SU-DHL-6 (cell line): Measurements from ENCODE around the gene CCDC122.

Source experiments
- H2AFZ ChIP-seq: fragments of 200-600 bp; sonication (generic); 2 replicates; pipeline ENCODE4 v1.6.1; 2014; ENCODE audit warnings: low read depth, mild to moderate bottlenecking, moderate library complexity, mixed read lengths, antibody characterized with exemption, low read length; ENCODE audit not compliant: severe bottlenecking
- H3F3A ChIP-seq: fragments of 200-600 bp; shearing (Covaris generic); 2 replicates; pipeline ENCODE4 v1.6.0; 2016; ENCODE audit warnings: antibody characterized with exemption, mild to moderate bottlenecking; ENCODE audit not compliant: insufficient read depth
- H3K27ac ChIP-seq: fragments of 200-600 bp; sonication (generic); 2 replicates; pipeline ENCODE4 v1.5.1; 2016; ENCODE audit warnings: low read depth, mild to moderate bottlenecking, low read length, moderate library complexity, mixed read lengths
- H3K27me3 ChIP-seq: fragments of 200-600 bp; sonication (generic), shearing (Covaris generic); 2 replicates; pipeline ENCODE4 v1.6.0; 2014; ENCODE audit warnings: mild to moderate bottlenecking, low read length
- H3K36me3 ChIP-seq: fragments of 200-600 bp; sonication (generic); 2 replicates; pipeline ENCODE4 v1.6.1; 2014; ENCODE audit warnings: mild to moderate bottlenecking, low read length, mixed read lengths
- H3K4me2 ChIP-seq: fragments of 300-600, 200-600 bp; shearing (Covaris generic), sonication (generic); 2 replicates; pipeline ENCODE4 v1.6.0; 2014; ENCODE audit warnings: low read length, low read depth, mild to moderate bottlenecking; ENCODE audit not compliant: poor library complexity, severe bottlenecking
- H3K4me3 ChIP-seq: fragments of 200-600 bp; sonication (generic); 2 replicates; pipeline ENCODE4 v1.5.1; 2014; ENCODE audit warnings: antibody characterized with exemption, low read length, mild to moderate bottlenecking, mixed read lengths; ENCODE audit not compliant: insufficient read depth, poor library complexity, severe bottlenecking
- H3K79me2 ChIP-seq: fragments of 200-600 bp; sonication (generic); 2 replicates; pipeline ENCODE4 v1.6.1; 2014; ENCODE audit warnings: mild to moderate bottlenecking, low read length, moderate library complexity; ENCODE audit not compliant: insufficient read depth
- H3K9ac ChIP-seq: fragments of 200-600 bp; sonication (generic); 2 replicates; pipeline ENCODE4 v1.7.0; 2014; ENCODE audit warnings: mild to moderate bottlenecking, low read length
- H3K9me2 ChIP-seq: fragments of 200-600 bp; sonication (generic); replicated peaks from 2 replicates; pipeline ENCODE4 v1.6.1; 2014; ENCODE audit warnings: low read length; ENCODE audit not compliant: insufficient read depth
- H3K9me3 ChIP-seq: fragments of 200-600 bp; sonication (generic); 2 replicates; pipeline ENCODE4 v1.6.1; 2014; ENCODE audit warnings: low read length, mixed read lengths; ENCODE audit not compliant: insufficient read depth
- H4K20me1 ChIP-seq: fragments of 200-600 bp; sonication (generic); 2 replicates; pipeline ENCODE4 v1.6.1; 2014; ENCODE audit warnings: low read depth, mild to moderate bottlenecking, antibody characterized with exemption, low read length, moderate library complexity, mixed read lengths
- CTCF ChIP-seq: fragments of 200-600 bp; sonication (generic); IDR thresholded peaks from one replicate; pipeline ENCODE4 v1.5.1; 2017; ENCODE audit warnings: antibody characterized with exemption, mild to moderate bottlenecking, low read length, moderate library complexity; ENCODE audit not compliant: insufficient read depth, poor library complexity, severe bottlenecking
- EZH2phosphoT487 ChIP-seq: fragments of 200-600 bp; sonication (generic), shearing (Covaris generic); conservative IDR thresholded peaks from 2 replicates; pipeline ENCODE4 v1.6.1; 2018; ENCODE audit warnings: mild to moderate bottlenecking, antibody characterized with exemption, low read length, moderate library complexity, mixed read lengths

The CCDC122 gene

GRCh38 chr13:43794416-43794815 lies 85.1 kb downstream of the CCDC122 start:
- no peak overlapping the region for H2AFZ ChIP-seq
- H3K27ac ChIP-seq, result no peak overlapping the region
- H4K20me1 ChIP-seq, result no peaks in the 10 kb centered on the region
- H3K9me2 ChIP-seq, result no peaks in the 10 kb centered on the region
- H3F3A ChIP-seq, result no peaks in the 10 kb centered on the region
- H3K4me3 ChIP-seq, result no peak overlapping the region
- H3K36me3 ChIP-seq, result no peaks in the 10 kb centered on the region
- H3K79me2 ChIP-seq, result no peaks in the 10 kb centered on the region
- H3K9me3 ChIP-seq, result no peaks in the 10 kb centered on the region
- H3K9ac ChIP-seq, result no peak overlapping the region
- H3K4me2 ChIP-seq, result no peak overlapping the region
- TF ChIP-seq EZH2phosphoT487, result no peak
- TF ChIP-seq CTCF, result no peak
- H3K27me3 ChIP-seq, result no peaks in the 10 kb centered on the region

- H3K9me2 ChIP-seq, result no peaks in the 10 kb centered on the region
- H2AFZ ChIP-seq, result no peak overlapping the region
- no peaks in the 10 kb centered on the region for H4K20me1 ChIP-seq
- no peaks in the 10 kb centered on the region for H3K79me2 ChIP-seq
- no peaks in the 10 kb centered on the region for H3K27me3 ChIP-seq
- no peaks in the 10 kb centered on the region for H3K36me3 ChIP-seq
- H3K9ac ChIP-seq, result no peak overlapping the region
- H3K9me3 ChIP-seq, result no peaks in the 10 kb centered on the region
- no peak overlapping the region for H3K4me2 ChIP-seq
- no peak overlapping the region for H3K4me3 ChIP-seq
- no peaks in the 10 kb centered on the region for H3F3A ChIP-seq
- no peak overlapping the region for H3K27ac ChIP-seq
- TF ChIP-seq EZH2phosphoT487 (no peak), CTCF (no peak)
These were observed 87.3 kb downstream of the CCDC122 start for GRCh38 chr13:43792076-43792881.

GRCh38 chr13:43787997-43788396 lies 91.5 kb downstream of the CCDC122 start:
- H4K20me1 ChIP-seq, result no peaks in the 10 kb centered on the region
- TF ChIP-seq CTCF (no peak), EZH2phosphoT487 (no peak)
- H3K27ac ChIP-seq, result no peak overlapping the region
- no peak overlapping the region for H3K9ac ChIP-seq
- H3K4me3 ChIP-seq, result no peak overlapping the region
- H2AFZ ChIP-seq, result no peak overlapping the region
- no peaks in the 10 kb centered on the region for H3F3A ChIP-seq
- H3K9me2 ChIP-seq, result no peaks in the 10 kb centered on the region
- no peaks in the 10 kb centered on the region for H3K36me3 ChIP-seq
- no peaks in the 10 kb centered on the region for H3K27me3 ChIP-seq
- H3K4me2 ChIP-seq, result no peak overlapping the region
- H3K9me3 ChIP-seq, result no peaks in the 10 kb centered on the region
- H3K79me2 ChIP-seq, result no peaks in the 10 kb centered on the region
